Body of pancreas (tissue), 4 donors: Measurements from ENCODE around the gene AKAP12.

Experiments used
- CTCF ChIP-seq, 7 experiments: fragments of 450-650 bp in 4 of 7; fragments of 200-600 bp in 3 of 7; sonication (generic) in 3 of 7; IDR thresholded peaks; one replicate each; pipeline ENCODE4 v1.5.1; 2016 to 2019; ENCODE audit warnings: antibody characterized with exemption in 7 of 7
- POLR2A ChIP-seq, 3 donors: fragments of 450-650 bp; IDR thresholded peaks; one replicate each; pipeline ENCODE4 v1.6.1; 2016; ENCODE audit warnings: antibody characterized with exemption in 3 of 3, mild to moderate bottlenecking in 2 of 3

- no peak for TF ChIP-seq CTCF (IDR thresholded peaks at IDR 0.05)
- no peak for TF ChIP-seq POLR2A (IDR thresholded peaks at IDR 0.05)
Observed at GRCh38 chr6:151353795-151354194, 114.0 kb downstream of the AKAP12 start.
